ENCODE data around the gene PTX4.
"Not testable (repeated sequence)": the region's sequence is repeated elsewhere in the genome, so short reads cannot be mapped to it uniquely, and the experiment has no call there.

The PTX4 gene

GRCh38 chr16:1444730-1445517 lies 43.8 kb downstream of the PTX4 start:
- no peak for DNase-seq (ENCODE audit: low read depth in 3 of 3)

DNA sequence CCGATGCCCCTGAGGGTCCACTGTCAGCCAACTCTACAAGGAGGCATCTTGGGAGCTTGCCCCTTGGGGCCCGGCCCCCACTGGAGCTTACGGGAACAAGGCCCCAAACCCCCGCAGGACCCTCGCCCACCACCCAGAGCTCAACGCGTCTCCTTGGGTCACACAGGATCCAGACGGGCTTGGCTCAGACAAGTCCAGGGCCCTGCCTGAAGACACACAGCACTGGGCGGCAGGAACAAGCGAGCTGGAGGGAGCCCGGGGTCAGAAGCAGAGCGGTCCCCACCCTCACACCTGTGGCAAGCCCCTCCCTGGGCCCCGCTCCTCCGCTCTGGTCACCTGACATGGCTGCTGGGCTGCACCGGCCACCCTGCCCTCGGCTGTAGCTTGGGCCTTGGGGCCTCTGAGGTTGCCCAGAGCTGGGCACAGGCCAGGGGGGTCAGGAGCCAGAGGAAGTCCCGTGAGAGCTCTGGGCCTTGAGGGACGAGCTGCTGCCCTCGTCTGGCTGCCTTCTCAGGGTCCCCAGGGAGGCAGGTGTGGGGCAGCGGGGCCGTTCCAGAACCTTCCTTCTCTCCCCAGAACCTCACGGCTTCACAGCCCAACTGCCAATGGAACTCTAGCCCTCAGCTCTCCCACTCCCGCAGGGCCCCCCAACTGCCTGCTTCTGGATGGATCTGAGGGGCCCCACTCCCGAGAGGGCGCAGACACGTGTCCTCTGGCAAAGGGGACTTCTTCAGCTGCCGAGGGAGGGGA lies 44.6 kb downstream of the PTX4 start, which contains the start of gene CCDC154:
Gene CCDC154 (minus strand): TSS at position 577 of the 750 bp plus-strand sequence. CDS start 234 bp downstream, at position 343.
- DNase-seq (ENCODE audit: low read depth in 3 of 3), result no peak

GRCh38 chr16:1443403-1443973 lies 45.3 kb downstream of the PTX4 start:
- DNase-seq (ENCODE audit: low read depth in 3 of 3), result no peak

- no peak for DNase-seq (ENCODE audit: low read depth in 3 of 3)
Measured at GRCh38 chr16:1442697-1443096, 46.0 kb downstream of the PTX4 start.

DNA sequence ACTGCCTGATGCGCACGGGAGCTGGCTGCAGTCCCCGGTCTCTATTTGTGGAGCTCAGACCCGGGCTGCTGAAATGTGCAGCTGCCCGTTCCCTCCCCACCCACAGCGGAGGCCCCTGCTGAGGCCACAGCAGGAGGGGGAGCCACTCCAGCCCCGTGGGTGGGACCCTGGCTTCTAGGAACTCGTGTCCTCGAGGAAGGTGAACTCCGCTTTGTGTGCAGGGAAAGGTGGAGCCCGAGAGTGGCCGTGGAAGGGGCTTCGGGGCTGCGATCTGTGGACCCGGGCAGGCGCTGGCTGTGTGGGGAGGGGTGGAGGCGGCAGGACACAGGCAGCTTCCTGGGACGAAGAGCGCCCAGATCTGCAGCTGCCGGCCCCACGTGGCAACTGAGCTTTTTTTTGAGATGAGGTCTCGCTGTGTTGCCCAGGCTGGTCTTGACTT lies 47.3 kb downstream of the PTX4 start:
- no peak for DNase-seq (ENCODE audit: low read depth in 3 of 3)

- not testable (repeated sequence) for DNase-seq (ENCODE audit: low read depth in 3 of 3)
Measured at GRCh38 chr16:1439699-1440074, 49.1 kb downstream of the PTX4 start.

DNA sequence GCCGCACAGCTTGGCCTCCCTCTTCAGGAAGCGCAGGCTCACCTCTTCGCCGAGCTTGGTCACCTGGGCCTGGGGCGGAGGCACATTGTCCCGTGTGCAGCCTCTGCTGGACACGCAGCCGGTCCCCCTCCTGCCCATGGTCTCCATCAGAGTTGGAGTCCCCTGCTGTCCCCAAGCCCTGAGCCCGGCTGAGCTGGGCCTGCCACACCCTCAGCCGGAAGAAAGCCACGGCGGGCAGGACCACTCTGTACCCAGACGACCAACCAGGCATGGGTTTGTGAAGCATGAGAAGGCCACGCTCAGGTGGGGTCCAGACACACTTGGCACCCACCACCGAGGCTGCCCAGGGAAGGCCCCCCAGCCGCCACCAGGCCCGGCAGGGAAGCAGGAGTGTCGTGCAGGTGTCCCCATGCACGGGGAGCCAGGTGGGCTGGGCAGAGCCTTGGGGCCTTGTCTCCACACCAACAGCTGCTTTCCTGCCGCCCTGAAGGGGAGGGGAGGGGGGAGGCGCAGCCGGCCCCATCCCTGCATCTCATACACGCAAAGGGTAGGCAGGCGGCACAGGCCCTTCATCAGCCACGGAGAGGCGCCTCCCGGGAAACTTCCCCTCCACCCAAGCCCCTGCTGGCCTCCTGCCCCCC lies 49.6 kb downstream of the PTX4 start:
- DNase-seq (ENCODE audit: low read depth in 3 of 3), result no peak

DNA sequence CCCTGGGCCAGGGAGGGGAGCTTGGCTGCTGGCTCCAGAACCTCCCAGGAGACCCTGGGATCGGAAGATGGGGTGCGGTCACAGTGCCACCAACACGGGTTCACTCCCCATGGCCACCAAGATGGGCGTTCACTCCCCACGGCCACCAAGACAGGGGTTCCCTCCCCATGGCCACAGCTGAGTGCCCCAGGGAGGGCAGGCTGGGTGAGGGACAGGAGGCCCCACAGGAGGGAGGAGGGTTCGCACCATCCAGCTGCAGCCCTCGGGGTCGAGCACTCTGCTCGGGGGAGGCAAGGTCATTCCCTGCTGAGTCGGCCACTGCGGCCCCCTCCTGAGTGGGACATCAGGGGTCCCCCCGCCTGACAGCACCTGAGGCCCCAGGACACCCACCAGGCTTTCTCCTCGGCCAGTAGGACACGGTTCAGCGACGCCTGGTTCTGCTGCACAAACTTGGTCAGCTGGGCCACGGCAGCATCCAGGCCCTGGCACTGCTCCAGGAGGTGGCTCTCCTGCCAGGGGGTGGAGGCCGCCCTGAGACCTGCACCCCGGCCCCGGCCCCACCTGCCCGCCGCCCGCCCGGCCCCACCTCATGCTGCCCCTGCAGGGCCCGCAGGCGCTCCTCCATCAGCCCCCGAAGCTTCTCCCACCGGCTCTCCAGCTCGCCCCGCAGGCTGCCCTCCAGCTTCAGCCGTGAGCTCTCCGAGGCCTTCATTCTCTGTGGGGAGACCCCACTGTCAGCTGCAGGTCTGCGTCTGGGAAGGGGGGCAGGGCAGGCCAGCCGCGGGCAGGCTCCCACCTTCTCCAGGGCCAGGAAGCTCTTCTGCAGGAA lies 50.3 kb downstream of the PTX4 start:
- DNase-seq (ENCODE audit: low read depth in 3 of 3), result no peak

DNA sequence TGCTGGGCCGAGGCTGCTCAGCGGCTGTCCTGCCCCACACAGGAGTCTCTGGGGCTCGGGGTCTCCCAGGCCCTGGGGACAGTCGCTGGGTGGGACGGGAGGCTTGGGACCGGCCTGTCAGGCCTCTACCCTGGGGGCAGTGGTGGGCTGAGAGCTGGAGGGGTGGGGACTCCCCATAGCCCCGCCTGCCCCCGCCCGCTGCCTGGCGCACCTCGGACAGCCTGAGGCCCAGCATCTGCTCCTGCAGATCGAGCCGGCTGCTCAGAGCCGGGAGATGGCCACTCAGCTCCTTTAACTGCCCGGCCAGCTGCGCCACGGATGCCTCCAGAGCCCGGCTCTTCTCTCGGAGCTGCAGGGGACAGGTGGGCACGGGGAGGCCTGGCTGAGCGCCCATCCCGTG lies 51.1 kb downstream of the PTX4 start:
- DNase-seq (ENCODE audit: low read depth in 3 of 3), result no peak

- no peak for DNase-seq (ENCODE audit: low read depth in 3 of 3)
Measured at GRCh38 chr16:1436731-1437355, 51.9 kb downstream of the PTX4 start.

DNA sequence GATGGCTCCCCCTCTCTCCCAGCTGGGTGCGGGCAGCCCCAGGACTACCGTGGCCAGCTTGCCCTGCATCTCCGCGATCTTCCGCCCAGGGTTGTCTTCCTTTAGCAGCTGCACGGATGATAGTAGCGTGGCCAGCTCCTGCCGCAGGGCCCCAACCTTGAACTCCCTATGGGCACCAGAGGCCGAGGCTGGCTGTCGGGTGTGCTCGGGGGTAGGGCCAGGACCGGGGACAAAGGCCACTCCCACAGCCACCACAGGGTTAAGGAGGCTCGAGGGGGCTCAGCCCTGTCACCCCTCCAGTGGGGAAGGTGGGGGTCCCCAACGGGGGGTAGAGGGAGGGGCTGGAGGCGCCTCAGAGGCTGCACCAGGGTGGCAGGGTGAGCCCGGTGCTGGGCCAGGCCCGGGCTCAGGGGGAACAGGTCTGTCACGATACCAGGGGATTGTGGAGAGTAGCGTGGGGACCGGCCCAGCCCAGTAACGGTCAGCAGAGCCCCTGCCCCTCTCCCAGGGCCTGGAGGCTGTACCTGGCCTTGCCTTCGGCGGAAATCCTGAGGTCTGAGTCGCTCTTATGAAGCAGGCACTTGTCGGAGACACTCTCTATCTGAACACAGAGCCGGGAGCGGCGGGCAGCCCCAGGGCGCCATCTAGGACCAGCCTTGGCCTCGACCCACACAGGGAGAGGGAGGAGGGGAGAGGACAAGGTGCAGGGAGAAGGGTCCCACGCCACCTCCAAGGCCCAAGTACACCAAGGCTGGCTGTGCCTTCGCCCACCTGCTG lies 52.6 kb downstream of the PTX4 start:
- no peak for DNase-seq (ENCODE audit: low read depth in 3 of 3)
